A549 (cell line): Measurements from ENCODE around the gene UNC45B.
"Not testable (repeated sequence)": the region's sequence is repeated elsewhere in the genome, so short reads cannot be mapped to it uniquely, and the experiment has no call there.

Source experiments
- CEBPB ChIP-seq, 2 experiments: fragments of >200 bp in 1 of 2; sonication (Bioruptor Twin) in 1 of 2; formaldehyde crosslinking in 1 of 2; IDR thresholded peaks; 2 replicates each; pipeline ENCODE4 v1.6.1; 2012 to 2016
- CTCF ChIP-seq: fragments of >200 bp; sonication (Bioruptor Twin); formaldehyde crosslinking; IDR thresholded peaks from 3 replicates; pipeline ENCODE4 v1.5.1; 2016
- ELK1 ChIP-seq: fragments of 150-350 bp; IDR thresholded peaks from 2 replicates; pipeline ENCODE4 v1.6.1; 2014; ENCODE audit warnings: low read depth, mild to moderate bottlenecking, low read length
- EP300 ChIP-seq, 2 experiments: fragments of >200 bp; sonication (Bioruptor Twin); formaldehyde crosslinking; IDR thresholded peaks; 2 replicates in 1 of 2; 3 replicates in 1 of 2; pipeline ENCODE4 v1.6.1; 2016 to 2017
- HMGXB4 ChIP-seq: fragments of 250-450 bp; sonication (Bioruptor Pico); IDR thresholded peaks from 2 replicates; pipeline ENCODE4 v1.5.0; 2021; ENCODE audit warnings: mild to moderate bottlenecking, moderate library complexity, borderline replicate concordance
- MAX ChIP-seq: IDR thresholded peaks from 2 replicates; pipeline ENCODE4 v1.6.1; 2012
- MAZ ChIP-seq: fragments of 150-350 bp; IDR thresholded peaks from 2 replicates; pipeline ENCODE4 v1.6.1; 2014; ENCODE audit warnings: antibody characterized with exemption, low read depth, low read length, borderline replicate concordance
- SMC3 ChIP-seq: fragments of >200 bp; sonication (Bioruptor Twin); formaldehyde crosslinking; IDR thresholded peaks from 3 replicates; pipeline ENCODE4 v1.6.1; 2018; ENCODE audit warnings: inconsistent platforms
- SREBF2 ChIP-seq: fragments of 450-650 bp; IDR thresholded peaks from 2 replicates; pipeline ENCODE4 v1.6.1; 2014; ENCODE audit warnings: mild to moderate bottlenecking, moderate library complexity
- USF2 ChIP-seq: fragments of 450-650 bp; IDR thresholded peaks from 2 replicates; pipeline ENCODE4 v1.6.1; 2014; ENCODE audit warnings: antibody characterized with exemption
- ZFP36 ChIP-seq: fragments of 450-650 bp; IDR thresholded peaks from 2 replicates; pipeline ENCODE4 v1.6.1; 2014; ENCODE audit warnings: borderline replicate concordance; ENCODE audit not compliant: partially characterized antibody

GRCh38 chr17:35110791-35111190, 36.8 kb upstream of the UNC45B start:
- TF ChIP-seq EP300 (IDR thresholded peaks at IDR 0.05); MAZ; SREBF2; CEBPB (IDR thresholded peaks at IDR 0.05); ELK1; MAX; CTCF; USF2; ZFP36; SMC3; HMGXB4 (CRISPR knock-in tag): not testable (repeated sequence)
